ENCODE data around the gene GTF3C1.
A peak's percentile ranks its signal among the peaks of the same experiment; 100 is the strongest.

Gene GTF3C1

DNA sequence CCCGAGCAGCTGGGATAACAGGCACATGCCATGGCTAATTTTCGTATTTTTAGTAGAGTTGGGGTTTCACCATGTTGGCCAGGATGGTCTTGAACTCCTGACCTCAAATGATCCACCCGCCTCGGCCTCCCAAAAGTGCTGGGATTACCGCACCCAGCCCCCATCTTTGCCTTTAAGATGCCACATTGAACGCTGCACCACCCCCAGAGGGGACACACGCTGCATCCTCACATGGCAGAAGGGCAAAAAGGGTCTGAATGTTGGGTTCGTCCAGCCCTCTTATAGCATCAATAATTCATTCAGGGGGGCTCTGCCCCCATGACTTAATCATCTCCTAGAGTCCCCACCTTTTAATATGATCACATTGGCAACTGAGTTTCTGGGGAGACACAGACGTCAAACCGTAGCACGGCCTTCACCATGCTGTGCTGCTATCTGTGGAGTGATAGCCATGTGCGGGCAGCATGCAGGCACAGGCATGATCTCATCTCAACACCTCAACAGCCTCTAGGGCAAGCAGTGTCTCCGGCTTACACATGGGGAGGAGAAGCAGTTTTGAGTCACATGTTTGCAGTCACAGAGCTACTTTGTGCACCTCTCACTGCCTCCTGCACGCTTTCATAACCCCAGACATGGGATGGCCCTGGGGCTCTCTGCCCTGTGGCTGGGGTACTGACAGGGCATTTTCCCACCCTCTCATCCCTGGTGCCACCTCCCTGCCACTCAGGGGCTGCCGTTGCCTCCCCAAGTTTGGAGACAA is 117.8 kb downstream of the GTF3C1 start:
- DNase-seq (ENCODE audit: low spot score), result peak; percentile 55

GRCh38 chr16:27430923-27431484 is 118.7 kb downstream of the GTF3C1 start:
- peak; percentile 52 for DNase-seq (ENCODE audit: low spot score)
- Histone ChIP-seq H3K27ac (no peak overlapping the region), H3K4me3 (no peak overlapping the region)
- TF ChIP-seq CTCF (IDR thresholded peaks at IDR 0.05), result no peak

More for the DNA sequence above, 117.8 kb downstream of the GTF3C1 start:
- no peak for TF ChIP-seq CTCF (IDR thresholded peaks at IDR 0.05)
- Histone ChIP-seq H3K27ac (no peak overlapping the region), H3K4me3 (no peak overlapping the region)

- no peak overlapping the region for H3K4me3 ChIP-seq
- no peak for TF ChIP-seq CTCF (IDR thresholded peaks at IDR 0.05)
- no peak for DNase-seq (ENCODE audit: low spot score)
- H3K27ac ChIP-seq, result no peak overlapping the region
These were observed 119.2 kb downstream of the GTF3C1 start for GRCh38 chr16:27430512-27430911.

- no peak overlapping the region for H3K27ac ChIP-seq
- no peak overlapping the region for H3K4me3 ChIP-seq
- DNase-seq (ENCODE audit: low spot score), result peak; percentile 59
- no peak for TF ChIP-seq CTCF (IDR thresholded peaks at IDR 0.05)
These were observed 119.7 kb downstream of the GTF3C1 start for GRCh38 chr16:27429981-27430441.

GRCh38 chr16:27429330-27429871 is 120.3 kb downstream of the GTF3C1 start:
- no peak for TF ChIP-seq CTCF (IDR thresholded peaks at IDR 0.05)
- DNase-seq (ENCODE audit: low spot score), result peak; percentile 17
- H3K27ac ChIP-seq, result no peak overlapping the region
- H3K4me3 ChIP-seq, result no peak overlapping the region

GRCh38 chr16:27428026-27428785 is 121.5 kb downstream of the GTF3C1 start:
- peak; percentile 35 for DNase-seq (ENCODE audit: low spot score)
- Histone ChIP-seq H3K27ac (no peak overlapping the region), H3K4me3 (no peak overlapping the region)
- no peak for TF ChIP-seq CTCF (IDR thresholded peaks at IDR 0.05)
